HG02870 (cell line): ENCODE measurements around the gene TMEM87A.

Experiments
- ATAC-seq: cut with Tn5 transposase; IDR thresholded peaks from one replicate; pipeline ENCODE4 v1.9.1; 2021; ENCODE audit warnings: mild to moderate bottlenecking, moderate library complexity; ENCODE audit not compliant: unreplicated experiment

Gene TMEM87A

GRCh38 chr15:42207674-42208579 is 65.3 kb downstream of the TMEM87A start, which contains the start of gene VPS39:
Gene VPS39, minus strand, starts transcription at chr15:42208304. Its CDS starts 151 bp downstream, at chr15:42208153.
- peak; percentile 94 for ATAC-seq

DNA sequence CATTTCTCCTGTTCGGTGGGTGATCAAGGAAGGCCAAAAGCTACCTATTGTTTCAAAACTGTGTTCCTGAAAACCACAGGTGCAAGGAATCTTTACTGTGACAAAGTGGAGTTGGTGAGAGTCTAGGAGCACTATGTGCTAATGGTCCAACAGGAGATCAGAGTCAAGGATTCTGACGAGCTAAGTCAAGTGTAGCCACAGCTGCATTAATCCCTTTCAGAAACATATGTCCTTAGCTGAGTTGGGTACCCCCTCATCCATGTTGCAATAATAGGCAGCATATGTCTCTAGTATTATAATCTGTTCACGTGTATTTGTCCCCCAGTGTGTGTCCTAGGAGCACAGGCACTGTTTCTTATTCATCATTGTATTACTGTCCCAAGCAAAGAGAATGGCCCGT is 66.8 kb downstream of the TMEM87A start:
- no peak for ATAC-seq

- ATAC-seq, result no peak
These were observed 69.3 kb downstream of the TMEM87A start for GRCh38 chr15:42203891-42204290.

DNA sequence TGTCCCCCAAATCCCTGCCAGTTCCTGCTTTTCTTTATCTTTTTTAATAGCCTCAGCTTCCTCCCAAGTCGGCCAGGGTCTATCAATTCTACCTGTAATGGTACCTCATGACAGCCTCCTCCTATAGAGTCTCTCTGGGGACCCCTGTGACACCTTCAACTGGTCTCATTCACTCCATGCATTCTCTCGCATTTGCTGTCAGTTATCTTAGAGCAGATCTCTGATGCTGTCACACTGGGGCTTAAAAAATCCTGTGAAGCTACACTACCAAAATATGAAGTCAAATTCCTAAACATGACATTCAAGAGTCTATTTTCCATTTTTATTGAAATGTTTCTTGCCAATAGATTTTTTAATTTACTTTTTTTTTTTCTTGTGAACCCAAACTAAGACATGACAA is 70.6 kb downstream of the TMEM87A start:
- no peak for ATAC-seq

- ATAC-seq, result no peak
These were observed 71.4 kb downstream of the TMEM87A start for GRCh38 chr15:42201801-42202200.

GRCh38 chr15:42199126-42199525 is 74.1 kb downstream of the TMEM87A start:
- ATAC-seq, result no peak

- no peak for ATAC-seq
These were observed 74.7 kb downstream of the TMEM87A start for GRCh38 chr15:42198516-42198915.

DNA sequence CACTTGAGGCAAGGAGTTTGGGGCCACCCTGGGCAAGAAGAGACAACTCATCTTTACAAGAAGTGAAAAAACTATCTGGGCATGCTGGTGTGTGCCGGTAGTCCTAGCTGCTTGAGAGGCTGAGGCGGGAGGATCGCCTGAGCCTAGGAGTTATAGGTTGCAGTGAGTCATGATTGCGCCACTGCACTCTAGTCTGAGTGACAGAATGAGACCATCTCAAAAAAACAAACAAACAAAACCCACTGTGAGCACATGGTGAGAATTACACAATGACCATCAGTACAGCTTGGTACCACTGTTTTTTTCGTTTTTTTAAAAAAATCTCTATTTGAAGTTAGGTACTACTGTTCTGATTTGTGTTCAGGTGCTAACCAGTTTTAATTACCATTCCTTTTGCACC is 78.7 kb downstream of the TMEM87A start:
- no peak for ATAC-seq

GRCh38 chr15:42193383-42193782 is 79.8 kb downstream of the TMEM87A start:
- ATAC-seq, result no peak

- ATAC-seq, result no peak
These were observed 81.5 kb downstream of the TMEM87A start for GRCh38 chr15:42191610-42192346.

- no peak for ATAC-seq
These were observed 82.9 kb downstream of the TMEM87A start for GRCh38 chr15:42190370-42190769.

GRCh38 chr15:42185801-42186200 is 87.4 kb downstream of the TMEM87A start:
- ATAC-seq, result no peak

- no peak for ATAC-seq
These were observed 88.5 kb downstream of the TMEM87A start for GRCh38 chr15:42184736-42185135.

DNA sequence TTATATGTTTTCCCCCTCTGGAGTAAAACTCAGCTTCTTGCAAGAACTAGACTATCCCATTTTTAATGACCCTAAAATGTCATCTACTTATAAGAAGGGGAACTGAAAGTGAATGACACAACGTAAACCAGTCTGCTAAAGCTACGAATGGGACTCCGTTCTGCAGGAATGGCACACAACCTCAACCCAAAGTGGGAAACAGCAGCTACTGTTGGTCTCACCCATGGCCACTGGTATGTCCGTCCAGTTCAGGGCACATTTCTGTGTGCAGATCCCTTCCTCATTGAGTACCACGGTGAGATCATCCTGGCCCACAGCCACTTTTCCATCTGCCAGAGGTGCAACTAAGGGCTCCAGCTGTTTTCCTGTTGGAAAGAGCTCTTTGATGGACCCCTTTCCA is 88.9 kb downstream of the TMEM87A start:
- no peak for ATAC-seq

DNA sequence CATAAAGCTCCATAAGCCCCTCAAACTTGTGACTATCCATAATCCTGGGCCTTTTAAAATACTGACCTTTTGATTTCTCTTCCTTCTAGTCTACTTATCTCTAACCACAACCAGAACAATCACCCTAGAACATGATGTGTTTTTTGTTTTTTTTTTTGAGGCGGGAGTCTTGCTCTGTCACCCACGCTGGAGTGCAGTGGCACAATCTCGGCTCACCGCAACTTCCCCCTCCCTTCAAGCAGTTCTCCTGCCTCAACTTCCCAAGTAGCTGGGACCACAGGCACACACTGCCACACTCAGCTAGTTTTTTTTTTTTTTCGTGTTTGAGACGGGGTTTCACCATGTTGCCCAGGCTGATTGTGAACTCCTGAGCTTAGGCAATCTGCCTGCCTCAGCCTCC is 90.3 kb downstream of the TMEM87A start:
- no peak for ATAC-seq

DNA sequence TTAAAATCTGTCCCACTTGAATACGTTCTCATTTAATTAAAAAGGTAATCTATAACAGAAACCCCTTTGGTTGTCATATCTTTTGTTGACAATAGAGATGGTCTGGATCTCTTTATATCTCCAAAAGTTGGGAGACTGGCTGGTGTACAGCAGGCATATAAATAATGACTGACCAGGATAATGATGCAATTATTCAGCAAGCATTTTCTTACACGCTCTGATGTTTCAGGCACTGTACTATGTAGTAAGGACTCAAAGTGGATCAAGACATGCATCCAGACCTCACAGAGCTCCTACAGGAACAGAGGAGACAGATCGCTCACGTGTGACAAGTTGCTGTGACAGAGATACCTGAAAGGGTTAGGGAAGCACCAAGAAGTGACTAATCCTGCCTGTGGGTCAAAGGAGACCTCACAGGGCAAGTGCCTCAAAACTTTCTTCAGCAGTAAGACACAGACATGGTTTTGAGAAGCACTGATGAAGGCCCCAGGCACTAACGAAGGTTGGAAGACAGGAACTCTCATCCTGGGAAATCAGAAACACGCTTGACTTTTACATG is 90.8 kb downstream of the TMEM87A start:
- no peak for ATAC-seq

DNA sequence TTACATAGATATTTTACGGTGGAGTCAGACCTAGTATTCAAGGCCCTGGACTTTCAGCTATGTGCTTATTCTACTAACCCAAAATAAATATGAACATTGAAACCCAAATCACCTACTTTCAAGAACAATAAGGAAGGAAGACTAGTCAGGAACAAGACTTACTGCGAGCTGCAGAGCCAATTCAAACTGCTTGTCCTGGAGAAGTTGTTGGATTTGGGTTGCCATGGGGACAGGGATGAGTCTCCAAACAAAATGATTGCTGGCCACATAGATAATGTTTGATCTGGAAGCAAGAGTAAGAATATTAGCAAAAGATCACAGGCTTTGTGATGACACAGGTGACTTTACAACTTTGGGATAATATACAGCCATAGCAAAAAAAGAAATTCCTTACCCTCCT is 95.2 kb downstream of the TMEM87A start:
- no peak for ATAC-seq

DNA sequence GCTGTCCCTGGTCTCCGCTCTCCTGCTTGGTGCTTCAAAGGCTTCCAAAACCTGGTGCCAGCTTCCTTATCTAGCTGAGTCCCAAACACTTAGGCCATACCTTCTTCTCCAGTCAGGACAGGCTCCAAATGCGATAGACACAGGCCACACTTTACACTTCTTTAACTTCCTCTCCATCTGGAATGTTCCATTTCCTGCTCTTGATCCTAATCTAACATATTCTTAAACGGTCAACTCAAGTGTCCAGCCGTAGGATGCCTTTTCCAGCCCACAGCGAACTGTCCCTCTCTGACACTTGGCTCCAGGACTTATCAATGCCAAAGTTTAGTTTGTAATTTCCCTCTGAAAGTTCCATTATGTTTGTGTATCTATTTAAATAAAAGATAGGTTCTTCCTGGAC is 97.6 kb downstream of the TMEM87A start:
- ATAC-seq, result no peak

DNA sequence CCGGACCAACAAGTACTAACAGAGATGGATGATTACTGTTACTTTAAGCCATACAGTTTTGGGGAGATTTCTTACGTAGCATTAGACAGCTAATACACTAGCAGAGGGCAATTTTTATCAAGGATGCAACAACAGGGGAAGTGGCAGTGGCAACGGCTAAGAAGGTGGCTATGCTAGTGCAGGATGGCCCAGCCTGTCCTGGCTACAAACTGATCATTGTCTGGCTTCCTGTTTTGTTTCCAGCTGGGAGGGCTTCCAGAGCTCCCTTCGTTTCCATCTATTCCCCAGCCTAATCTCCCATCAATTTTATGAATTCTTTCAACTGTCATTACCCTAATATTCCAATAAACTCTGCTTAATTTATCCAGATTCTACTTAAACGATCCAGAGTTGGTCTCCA is 100.8 kb downstream of the TMEM87A start:
- ATAC-seq, result no peak

- ATAC-seq, result no peak
These were observed 101.4 kb downstream of the TMEM87A start for GRCh38 chr15:42171795-42172194.

DNA sequence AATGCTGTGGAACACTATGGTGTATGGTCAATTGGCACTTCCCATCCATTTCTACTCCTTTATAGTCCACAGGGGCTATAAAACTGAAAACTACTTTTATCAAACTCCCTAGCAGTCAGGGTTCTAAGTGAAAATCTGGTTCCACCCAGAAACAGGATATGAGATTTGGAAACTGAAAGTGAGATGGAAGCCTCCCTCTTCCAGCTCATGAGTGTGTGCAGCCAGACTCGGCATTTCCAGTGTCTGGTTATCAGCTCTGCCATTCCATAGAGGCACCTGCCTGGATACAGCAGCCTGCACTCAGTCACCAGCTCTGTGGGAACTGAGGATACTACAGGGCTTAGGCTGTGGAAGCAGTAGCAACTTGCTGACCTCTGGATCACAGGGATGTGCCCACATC is 102.1 kb downstream of the TMEM87A start:
- no peak for ATAC-seq
